Testis (tissue), 2 donors: ENCODE results near the gene RUNDC3A.

Source experiments
- CTCF ChIP-seq, 3 experiments: fragments of 450-650 bp in 2 of 3; fragments of 200-600 bp in 1 of 3; sonication (generic) in 1 of 3; IDR thresholded peaks; one replicate each; pipeline ENCODE4 v1.5.1; 2016 to 2019; ENCODE audit warnings: antibody characterized with exemption in 3 of 3, mild to moderate bottlenecking in 2 of 3, moderate library complexity in 1 of 3
- POLR2A ChIP-seq: fragments of 450-650 bp; IDR thresholded peaks from one replicate; pipeline ENCODE4 v1.6.1; 2017; ENCODE audit warnings: antibody characterized with exemption, mild to moderate bottlenecking, moderate library complexity

GRCh38 chr17:44309472-44309871, 1.1 kb downstream of the RUNDC3A start:
- TF ChIP-seq CTCF (IDR thresholded peaks at IDR 0.05) (no peak), POLR2A (no peak)
